Testis (tissue), 2 donors: ENCODE data around the gene PFKP.

Experiments
- POLR2A ChIP-seq: fragments of 450-650 bp; IDR thresholded peaks from one replicate; pipeline ENCODE4 v1.6.1; 2017; ENCODE audit warnings: antibody characterized with exemption, mild to moderate bottlenecking, moderate library complexity
- TF ChIP-seq, protein P1 (sequence below), 3 experiments: fragments of 450-650 bp in 2 of 3; fragments of 200-600 bp in 1 of 3; sonication (generic) in 1 of 3; IDR thresholded peaks; one replicate each; pipeline ENCODE4 v1.5.1; 2016 to 2019; ENCODE audit warnings: antibody characterized with exemption in 3 of 3, mild to moderate bottlenecking in 2 of 3, moderate library complexity in 1 of 3

DNA sequence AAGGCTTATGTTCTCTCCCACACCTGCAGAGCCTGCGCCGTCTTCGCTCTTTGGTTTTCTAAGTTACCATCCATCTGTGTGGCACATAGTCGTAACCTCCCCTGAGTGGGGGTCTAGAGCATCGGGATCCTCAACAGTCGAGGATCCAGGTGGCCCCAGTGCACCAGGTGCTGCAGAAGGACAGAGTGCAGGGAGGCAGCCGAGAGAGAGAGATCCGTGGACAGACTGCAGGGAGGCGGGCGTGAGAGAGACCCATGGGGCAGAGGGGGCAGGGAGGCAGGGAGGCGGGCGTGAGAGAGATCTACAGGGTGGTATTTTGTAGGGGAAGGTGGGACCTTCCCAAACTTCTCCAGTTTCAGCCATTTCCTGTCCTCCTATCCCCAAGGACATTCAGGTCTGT lies 42.3 kb downstream of the PFKP start:
- TF ChIP-seq, protein P1, sequence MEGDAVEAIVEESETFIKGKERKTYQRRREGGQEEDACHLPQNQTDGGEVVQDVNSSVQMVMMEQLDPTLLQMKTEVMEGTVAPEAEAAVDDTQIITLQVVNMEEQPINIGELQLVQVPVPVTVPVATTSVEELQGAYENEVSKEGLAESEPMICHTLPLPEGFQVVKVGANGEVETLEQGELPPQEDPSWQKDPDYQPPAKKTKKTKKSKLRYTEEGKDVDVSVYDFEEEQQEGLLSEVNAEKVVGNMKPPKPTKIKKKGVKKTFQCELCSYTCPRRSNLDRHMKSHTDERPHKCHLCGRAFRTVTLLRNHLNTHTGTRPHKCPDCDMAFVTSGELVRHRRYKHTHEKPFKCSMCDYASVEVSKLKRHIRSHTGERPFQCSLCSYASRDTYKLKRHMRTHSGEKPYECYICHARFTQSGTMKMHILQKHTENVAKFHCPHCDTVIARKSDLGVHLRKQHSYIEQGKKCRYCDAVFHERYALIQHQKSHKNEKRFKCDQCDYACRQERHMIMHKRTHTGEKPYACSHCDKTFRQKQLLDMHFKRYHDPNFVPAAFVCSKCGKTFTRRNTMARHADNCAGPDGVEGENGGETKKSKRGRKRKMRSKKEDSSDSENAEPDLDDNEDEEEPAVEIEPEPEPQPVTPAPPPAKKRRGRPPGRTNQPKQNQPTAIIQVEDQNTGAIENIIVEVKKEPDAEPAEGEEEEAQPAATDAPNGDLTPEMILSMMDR (IDR thresholded peaks at IDR 0.05), result no peak
- TF ChIP-seq POLR2A, result no peak
